H1 (cell line): ENCODE results near the gene MRPL28. TPM values are rescaled to one million over a fixed set of nuclear protein-coding genes. Genes with fewer than 3 reads are reported as not detected.

ENCODE experiments used
- BCL11A ChIP-seq, 2 experiments: IDR thresholded peaks; one replicate each; pipeline ENCODE4 v1.6.1; 2011; ENCODE audit warnings: low read depth in 2 of 2, low read length in 2 of 2, mild to moderate bottlenecking in 2 of 2
- FOSL1 ChIP-seq: IDR thresholded peaks from 2 replicates; pipeline ENCODE4 v1.6.1; 2011; ENCODE audit warnings: mild to moderate bottlenecking, low read depth, low read length, moderate library complexity; ENCODE audit not compliant: insufficient read depth
- HDAC6 ChIP-seq: IDR thresholded peaks from one replicate; pipeline ENCODE4 v1.7.1; 2012; ENCODE audit warnings: low read depth, mild to moderate bottlenecking, inconsistent platforms, low read length, moderate library complexity
- MAFK ChIP-seq: IDR thresholded peaks from 2 replicates; pipeline ENCODE4 v1.6.1; 2012; ENCODE audit warnings: low read depth, mild to moderate bottlenecking, improper control_type of control experiment, low read length
- RAD21 ChIP-seq, 2 experiments: IDR thresholded peaks in 1 of 2; conservative IDR thresholded peaks in 1 of 2; 2 replicates each; pipeline ENCODE4 v1.6.1; 2011; ENCODE audit warnings: low read depth in 2 of 2, low read length in 2 of 2, improper control_type of control experiment in 1 of 2, inconsistent platforms in 1 of 2, mild to moderate bottlenecking in 1 of 2, moderate library complexity in 1 of 2
- RXRA ChIP-seq: IDR thresholded peaks from 2 replicates; pipeline ENCODE4 v1.6.1; 2011; ENCODE audit warnings: low read depth, mild to moderate bottlenecking, low read length, moderate library complexity; ENCODE audit not compliant: insufficient read depth
- SUZ12 ChIP-seq: fragments of 200-600 bp; sonication (generic); IDR thresholded peaks from 2 replicates; pipeline ENCODE4 v1.6.1; 2012; ENCODE audit warnings: mild to moderate bottlenecking, inconsistent platforms, low read length, moderate library complexity, mixed read lengths
- TBP ChIP-seq: IDR thresholded peaks from 2 replicates; pipeline ENCODE4 v1.6.1; 2011; ENCODE audit warnings: low read depth, low read length, improper control_type of control experiment
- polyA plus RNA-seq, 7 experiments: library from polyadenylated mRNA; depleted of rRNA in 3 of 7; stranded (reverse) in 5 of 7; unstranded in 2 of 7; fragments of >200 nt in 5 of 7; fragments of 200-250 nt in 2 of 7; gene quantifications; 1 replicate in 5 of 7; 2 replicates in 1 of 7; 4 replicates in 1 of 7; pipeline versions ENCODE4 v1.2.1 to v1.2.3, GENCODE V29; 2011 to 2013; ENCODE audit warnings: missing spikeins in 2 of 7, mixed read lengths in 2 of 7
- total RNA-seq: library from RNA; stranded (reverse); fragmentation: NEBNext Ultra II Directional; extraction: Animal tissue kit (Norgen Biotek cat#: 25700); gene quantifications from 2 replicates; pipeline ENCODE4 v1.2.1, GENCODE V29; 2021
- TF ChIP-seq, protein P1 (sequence below): IDR thresholded peaks from 2 replicates; pipeline ENCODE4 v1.6.1; 2011; ENCODE audit warnings: low read length, improper control_type of control experiment

MRPL28 gene
- total and polyA plus RNA-seq, 2 of the 8 experiments (the other 6 are each of a cell fraction or from before 2014, with no cell fraction given): 88.9 to 188 TPM

GRCh38 chr16:380762-381011 lies 10.3 kb upstream of the MRPL28 start (continued):
- no peak for TF ChIP-seq RXRA
- TF ChIP-seq BCL11A (IDR thresholded peaks at IDR 0.05; ENCODE audit: low read depth in 2 of 2, low read length in 2 of 2): no peak
- no peak for TF ChIP-seq FOSL1
- TF ChIP-seq SUZ12: no peak
- TF ChIP-seq, protein P1, sequence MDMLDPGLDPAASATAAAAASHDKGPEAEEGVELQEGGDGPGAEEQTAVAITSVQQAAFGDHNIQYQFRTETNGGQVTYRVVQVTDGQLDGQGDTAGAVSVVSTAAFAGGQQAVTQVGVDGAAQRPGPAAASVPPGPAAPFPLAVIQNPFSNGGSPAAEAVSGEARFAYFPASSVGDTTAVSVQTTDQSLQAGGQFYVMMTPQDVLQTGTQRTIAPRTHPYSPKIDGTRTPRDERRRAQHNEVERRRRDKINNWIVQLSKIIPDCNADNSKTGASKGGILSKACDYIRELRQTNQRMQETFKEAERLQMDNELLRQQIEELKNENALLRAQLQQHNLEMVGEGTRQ: no peak
- TF ChIP-seq MAFK: no peak
- TF ChIP-seq TBP: no peak
- TF ChIP-seq HDAC6: no peak
- no peak for TF ChIP-seq RAD21 (IDR thresholded peaks at IDR 0.05 in 1 of 2, conservative IDR thresholded peaks at IDR 0.05 in 1 of 2; ENCODE audit: low read depth in 2 of 2, low read length in 2 of 2)
